Stimulated activated naive CD4-positive, alpha-beta T cell (primary cell): ENCODE results near the gene APCDD1.

ENCODE experiments used
- DNase-seq, 6 experiments: peaks; one replicate each; lab custom pipeline; 2025; lab: John Stamatoyannopoulos, UW

The APCDD1 gene

DNA sequence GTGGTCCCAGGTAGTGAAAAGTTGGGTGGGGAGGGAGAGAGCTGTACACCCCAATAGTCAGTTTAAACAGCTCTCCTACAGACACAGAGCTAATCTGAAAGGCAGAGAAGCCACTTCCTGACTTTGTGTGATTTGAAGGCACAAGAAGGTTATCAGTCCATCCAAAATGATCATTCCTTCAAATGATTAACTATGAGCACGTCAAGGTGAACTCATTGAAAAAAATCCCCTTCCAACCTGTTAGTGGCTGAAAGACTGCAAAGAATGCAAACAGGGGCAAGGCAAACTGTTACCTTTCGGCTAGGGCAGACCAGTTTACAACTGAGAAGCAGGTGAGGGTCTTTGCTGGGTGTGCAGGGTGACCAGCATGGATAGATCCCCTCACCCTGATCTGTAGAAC is 22.8 kb upstream of the APCDD1 start:
- DNase-seq = no peak

DNA sequence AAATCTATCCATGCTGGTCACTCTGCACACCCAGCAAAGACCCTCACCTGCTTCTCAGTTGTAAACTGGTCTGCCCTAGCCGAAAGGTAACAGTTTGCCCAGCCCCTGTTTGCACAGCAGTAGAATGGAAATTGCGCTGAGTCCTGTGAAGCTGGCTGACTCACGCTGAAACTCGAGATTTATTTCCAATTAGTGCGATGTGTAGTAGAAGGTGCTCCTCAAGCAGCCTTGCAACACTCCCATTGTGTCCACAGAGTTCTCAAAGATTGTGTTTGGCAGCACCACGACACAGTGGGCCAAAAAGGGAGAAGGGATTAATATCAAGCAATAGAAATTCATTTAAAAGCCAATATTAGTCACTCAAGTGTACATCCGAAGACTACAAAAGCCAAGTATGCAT is 21.7 kb upstream of the APCDD1 start:
- DNase-seq = no peak

DNA sequence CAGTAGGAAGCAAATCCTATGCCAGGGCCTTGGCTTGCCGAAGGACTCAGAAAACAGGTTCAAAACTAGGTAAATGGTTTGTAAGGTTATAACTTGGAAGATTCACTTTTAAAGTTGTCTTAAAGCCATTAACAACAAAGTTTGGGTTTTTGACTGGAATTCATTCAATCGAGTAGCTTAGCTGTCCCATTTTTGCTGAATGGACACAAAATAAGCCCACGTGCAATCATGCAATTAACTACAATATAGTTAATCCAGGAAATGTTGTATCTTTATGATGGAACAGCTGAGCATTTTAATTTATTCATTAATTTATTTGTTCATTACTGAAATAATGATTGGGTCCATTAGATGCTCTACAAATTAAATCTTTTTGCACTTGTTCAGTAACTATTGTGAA is 18.3 kb upstream of the APCDD1 start:
- DNase-seq = no peak

DNA sequence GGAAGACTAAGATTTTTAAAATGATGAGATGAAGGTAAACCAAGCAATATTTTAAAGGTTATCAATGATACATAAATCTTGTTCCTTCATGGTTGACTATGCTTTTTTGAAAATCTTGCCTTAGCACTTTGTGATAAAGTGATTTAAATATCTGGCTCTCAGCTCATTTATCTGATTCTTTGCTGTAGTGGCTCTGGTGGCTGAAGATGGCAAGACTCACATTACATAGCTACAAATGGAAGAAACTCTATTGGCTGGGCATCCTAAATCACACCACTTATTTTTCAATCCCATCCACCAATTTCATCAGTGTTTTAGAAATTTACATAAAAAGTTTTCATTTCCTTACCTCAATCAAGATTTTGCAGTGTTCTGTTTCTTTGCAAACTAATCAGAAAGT is 16.6 kb upstream of the APCDD1 start:
- DNase-seq = no peak

DNA sequence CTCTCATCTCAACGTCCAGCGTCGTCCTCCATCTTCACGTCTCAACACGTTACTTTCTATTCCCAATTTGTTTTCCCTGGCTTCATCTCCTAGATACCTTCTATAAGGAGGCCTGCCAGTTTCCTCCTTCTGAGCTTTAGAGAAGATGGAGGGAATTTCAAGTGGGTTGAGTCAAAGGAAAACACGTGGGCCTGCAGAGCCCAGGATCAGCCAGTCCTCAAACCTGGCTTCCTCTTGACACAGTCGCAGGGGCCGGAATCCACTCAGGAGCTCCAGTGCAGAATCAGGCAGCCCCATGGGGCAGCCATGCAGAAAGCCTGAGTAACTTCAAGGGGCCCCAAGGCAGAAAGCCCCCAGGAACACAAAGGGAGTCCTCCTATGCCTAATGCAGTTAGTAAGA is 14.5 kb upstream of the APCDD1 start:
- no peak for DNase-seq

DNA sequence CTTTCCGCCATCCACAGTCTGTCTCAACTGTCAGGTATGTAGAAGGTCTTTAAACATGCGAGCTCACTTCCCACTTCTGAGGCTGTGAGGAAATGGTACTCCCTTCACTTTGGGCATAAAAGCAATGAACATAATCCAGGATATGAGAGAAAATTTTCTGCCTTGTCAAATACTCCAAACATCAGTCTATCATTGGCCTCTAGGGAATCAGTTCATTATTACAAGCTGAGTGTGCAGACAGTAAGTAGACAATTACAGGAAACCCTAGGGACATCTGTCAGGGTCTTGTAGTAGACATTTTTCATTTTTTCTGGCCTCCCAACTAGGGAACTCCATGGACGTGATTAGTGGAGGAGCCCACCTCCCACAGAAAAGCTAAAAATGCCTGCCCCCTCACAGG is 13.6 kb upstream of the APCDD1 start:
- DNase-seq = no peak

DNA sequence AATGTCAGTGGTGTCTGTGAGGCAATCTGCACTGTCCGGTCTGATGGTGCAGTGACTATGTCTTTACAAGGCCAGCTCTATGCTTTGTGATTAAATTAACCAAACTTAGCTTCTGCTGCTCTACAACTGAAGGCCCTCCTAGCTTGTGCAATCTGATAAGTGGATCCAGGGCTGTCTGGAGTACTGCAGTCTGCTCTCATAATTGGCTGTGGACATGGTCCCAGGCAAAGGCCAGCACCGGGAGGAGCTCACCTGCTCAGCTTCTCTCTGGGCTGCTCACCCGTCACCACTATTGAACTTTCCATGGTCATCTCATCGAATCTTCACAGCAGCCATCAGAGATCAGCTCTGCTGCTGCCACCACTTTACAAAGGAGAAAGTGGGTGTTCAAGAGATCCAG is 13.0 kb upstream of the APCDD1 start:
- no peak for DNase-seq

DNA sequence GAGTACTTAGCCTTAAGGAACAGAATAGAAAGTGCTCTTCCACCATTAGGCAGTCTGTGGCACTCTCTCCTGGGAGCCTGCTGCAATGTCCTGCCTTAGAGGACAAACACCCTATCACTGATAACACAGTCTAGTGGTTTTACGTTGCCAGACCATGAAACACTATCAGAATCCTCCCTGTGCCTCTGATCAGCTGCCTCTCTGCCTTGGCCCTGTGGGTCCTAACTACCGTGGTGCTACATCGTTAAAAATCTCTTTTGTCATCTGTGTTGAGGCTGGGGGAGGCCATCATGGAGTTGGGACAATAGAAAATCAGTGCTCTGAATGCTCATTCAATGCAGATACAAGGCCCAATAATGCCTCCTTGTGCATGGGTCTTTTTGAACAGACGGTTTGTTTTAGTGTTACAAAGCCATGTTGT is 11.9 kb upstream of the APCDD1 start:
- DNase-seq = no peak

DNA sequence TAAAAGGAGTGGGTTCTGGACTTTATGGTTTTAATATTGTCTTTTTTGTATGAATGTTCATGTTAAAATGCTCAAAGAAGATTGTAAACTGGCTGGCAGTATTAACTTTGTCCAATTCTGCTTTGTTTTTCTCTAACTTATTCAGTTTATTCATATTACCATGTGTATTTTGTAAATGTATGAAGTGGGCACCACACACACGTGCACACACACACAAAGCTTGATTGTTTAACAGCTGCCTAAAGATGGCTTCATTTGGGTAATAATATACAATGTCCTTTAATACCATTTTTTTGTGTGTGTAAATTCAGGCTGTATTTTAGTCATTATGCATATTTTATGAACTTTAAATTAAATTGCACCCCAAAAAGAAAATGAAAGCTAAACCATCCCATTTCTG is 11.4 kb upstream of the APCDD1 start:
- DNase-seq = no peak

DNA sequence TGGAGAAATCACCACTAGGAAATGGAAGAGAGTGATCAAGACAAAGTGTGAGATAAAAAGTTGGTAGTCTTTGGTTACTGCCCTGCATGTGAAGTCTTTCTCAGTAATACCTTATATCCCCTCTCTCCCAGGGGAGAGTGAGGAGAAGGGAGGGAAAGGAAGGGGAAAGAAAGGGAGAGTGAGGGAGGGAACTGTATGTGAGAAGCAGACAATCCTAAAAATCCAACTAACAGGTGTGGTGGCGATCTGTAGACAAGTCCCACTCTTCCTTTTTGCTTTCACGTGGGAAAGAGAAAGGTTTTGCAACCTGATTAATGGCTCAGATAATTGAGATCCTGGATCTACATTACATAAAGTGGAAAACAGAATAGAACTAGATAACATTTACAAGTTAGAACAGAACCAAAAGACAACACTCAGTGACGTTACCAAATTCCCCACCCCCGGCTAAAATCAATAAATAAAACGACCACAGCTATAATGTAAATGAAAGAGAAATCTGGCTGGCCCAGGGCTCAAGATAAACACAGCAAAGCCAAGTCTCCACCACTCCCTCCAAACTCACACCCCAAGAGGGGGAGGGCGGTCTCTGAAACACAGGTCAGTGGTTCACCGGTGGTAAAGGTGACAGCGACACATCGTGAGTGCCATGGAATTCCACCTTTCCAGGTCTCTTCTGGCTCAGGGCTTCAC is 10.0 kb upstream of the APCDD1 start:
- no peak for DNase-seq

DNA sequence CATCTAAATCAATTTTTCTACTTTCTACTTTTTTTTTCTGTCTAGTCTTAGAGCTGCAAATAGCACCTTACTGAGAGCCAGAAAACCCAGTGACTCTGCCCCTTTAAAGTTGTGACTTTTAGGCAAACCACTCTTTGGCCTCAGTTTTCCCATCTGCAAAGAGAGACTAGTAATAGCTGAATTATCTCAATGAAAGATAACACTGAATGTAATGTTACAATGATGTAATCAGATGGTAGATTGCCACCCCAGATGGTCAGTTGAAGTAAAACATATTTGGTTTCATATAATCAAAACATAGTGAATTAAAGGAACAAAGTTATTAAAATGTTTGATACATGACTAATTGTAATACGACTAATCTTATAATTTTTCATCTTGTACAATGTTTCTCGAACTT is 5.0 kb upstream of the APCDD1 start:
- no peak for DNase-seq

DNA sequence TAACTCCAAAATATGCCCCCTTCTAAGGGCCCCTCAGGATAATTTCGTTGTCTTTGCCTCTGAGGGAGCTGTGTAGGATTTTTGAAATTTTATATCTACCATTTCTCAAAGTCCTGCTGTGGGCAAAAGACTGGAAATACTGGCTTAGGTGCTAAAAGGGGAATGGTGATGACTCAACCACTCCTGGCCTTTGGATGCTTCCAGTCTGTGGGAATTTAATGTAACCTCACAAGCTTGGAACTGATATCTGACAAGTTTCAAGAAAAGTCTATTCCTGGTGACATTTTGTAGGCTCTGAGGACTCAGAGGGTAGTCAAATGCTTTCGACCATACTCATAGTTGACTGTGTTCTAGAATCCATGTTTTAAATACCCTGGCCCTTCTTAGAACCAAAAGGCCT is 3.4 kb upstream of the APCDD1 start:
- DNase-seq = no peak

DNA sequence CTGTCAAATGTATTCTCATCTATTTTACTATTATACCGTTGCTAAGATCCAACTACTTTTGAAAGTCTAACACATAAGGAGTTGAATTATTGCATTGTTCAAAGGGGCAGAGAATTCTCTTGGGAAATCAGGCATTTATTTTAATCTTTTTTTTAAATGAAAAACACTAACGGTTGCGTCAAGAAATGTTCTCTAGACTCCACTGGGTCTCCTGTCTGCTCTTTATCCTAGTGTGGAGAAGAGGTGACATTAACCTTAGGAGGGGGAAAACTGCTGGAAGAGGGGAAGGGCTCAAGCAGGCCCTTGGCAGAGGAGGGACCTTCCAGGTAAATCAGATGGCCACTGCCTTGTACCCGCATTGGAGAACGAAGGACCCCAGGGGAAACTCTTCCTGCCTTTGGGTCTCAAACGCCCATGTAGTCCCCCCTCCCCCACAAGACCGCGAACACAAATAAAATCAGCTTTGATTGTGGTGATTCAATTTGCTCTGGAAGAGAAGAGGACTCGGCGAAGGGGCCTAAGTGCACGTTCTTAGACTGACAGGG is 1.1 kb upstream of the APCDD1 start:
- no peak for DNase-seq

DNA sequence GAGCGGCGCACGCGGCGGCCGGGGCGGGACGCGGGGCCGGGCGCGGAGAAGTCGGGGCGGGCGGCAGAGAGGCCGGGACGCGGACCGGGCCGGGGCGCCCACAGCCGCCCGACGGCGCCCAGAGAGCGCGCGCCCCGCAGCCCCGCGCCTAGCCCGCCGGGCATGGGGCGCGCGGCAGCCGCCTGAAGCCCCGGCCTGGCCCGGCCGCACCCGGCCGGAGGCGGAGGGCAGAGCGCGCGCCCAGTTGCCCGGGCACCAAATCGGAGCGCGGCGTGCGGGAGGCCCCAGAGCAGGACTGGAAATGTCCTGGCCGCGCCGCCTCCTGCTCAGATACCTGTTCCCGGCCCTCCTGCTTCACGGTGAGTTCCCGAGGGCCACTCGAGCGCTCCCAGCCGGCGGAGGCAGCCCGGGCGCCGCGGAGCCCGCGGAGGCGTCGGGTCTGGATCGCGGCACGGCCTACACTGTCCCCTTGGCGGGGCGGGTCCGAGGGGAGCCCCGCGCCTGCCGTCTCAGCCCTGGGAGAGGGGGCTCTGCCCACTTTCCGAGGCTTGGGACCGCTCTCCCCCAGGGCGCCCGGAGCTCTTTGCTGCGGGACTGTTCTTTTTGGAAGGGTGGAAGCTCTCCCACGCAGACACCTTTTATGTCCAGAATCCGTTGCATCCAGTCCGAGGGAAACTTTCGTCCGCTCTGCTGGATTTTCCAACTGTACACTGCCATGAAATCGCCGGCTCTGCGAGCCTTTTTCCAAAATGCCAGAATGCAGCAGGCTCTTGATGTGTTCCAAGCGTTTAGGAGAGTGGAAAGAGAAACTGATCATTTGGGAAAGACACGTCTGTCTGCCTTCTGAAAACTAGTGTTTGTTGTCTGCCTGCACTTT is 484 bp downstream of the APCDD1 start:
- no peak for DNase-seq

DNA sequence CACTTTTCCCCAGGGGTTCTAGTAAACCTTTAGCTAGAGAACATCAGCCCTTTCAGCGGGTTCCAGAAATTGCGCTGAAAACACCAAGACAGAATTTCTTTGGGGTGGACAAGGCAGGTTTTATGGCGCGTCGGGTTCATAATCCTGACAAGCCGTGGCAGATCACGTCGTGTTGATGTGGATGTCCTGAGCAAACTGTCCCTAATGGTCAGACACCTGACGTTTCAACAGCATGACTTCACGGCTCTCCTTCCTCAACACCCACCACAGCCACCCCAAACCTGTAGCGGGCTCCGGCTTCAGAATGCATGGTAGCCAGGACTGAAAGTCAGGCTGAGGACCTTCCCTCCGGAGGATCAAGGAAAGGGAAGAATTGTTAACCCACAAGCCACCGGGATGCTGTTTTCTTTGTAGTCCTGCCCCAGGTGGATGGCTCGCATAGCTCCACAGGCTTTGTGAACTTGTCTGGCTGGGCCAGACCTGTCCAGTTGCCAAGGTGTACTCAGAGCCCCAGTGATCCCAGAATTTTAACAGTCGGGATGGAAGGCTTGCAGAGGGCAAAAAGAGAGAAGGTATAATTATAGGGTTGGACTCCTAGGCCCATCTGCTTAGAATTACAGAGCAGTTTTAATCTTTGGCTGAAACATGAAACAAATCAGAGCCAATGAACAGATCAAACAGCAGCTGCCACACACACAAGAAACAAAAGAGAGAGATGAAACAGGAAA is 1.5 kb downstream of the APCDD1 start:
- DNase-seq = no peak

DNA sequence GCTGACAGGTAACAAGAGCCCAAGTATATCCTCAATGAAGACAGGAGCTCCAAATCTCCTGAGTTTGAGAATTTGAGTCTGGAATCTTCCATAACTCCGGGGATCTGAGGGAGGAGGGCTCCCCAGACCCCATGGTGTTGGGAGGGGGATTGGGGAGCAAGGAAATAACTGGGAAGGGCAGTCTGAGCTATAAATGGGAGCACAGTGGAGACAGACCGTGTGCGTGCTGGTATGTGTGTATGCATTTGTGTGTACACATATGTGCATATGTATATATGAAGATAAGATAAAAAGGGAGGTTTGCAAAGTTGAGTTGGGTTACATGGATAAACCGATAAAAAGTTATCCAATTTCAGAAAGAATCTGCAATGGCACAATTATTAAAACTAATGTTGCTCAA is 2.3 kb downstream of the APCDD1 start:
- DNase-seq = no peak

DNA sequence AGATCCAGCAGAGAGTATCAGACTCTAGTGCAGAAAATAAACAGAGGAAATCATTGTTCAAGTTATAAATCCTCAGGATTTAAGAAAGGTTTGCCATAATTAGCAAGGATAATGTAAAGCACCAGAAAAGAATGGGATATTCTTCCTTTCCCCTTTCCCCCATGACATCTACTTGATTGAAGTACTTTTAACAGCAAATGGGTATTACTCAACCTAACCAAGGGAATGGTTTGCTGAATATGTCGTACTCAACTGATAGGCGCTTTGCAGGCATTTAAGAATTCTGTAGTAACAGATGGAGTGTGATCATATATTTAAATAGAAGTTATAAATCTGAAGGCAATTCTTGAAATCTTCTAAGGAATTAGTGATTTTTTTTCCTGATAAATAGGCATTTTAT is 2.7 kb downstream of the APCDD1 start:
- no peak for DNase-seq

DNA sequence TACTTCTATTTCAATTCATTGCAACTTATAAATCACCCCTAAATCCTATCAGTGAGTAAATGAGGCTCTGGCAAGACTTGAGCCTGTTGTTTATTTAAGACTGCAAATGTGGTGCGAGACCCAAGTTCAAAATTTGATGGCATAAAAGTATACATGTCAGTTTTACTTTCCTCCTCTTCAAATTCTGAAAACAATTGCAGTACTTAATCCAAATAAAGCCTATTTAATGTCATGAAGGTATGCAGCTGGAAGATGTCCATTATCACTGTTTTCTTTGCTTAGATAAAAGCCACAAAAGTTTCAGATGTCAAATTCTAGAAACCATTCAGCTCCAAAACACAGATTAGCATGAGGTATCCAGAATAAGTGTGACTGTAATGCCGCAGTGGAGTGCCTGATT is 3.3 kb downstream of the APCDD1 start:
- DNase-seq = no peak

DNA sequence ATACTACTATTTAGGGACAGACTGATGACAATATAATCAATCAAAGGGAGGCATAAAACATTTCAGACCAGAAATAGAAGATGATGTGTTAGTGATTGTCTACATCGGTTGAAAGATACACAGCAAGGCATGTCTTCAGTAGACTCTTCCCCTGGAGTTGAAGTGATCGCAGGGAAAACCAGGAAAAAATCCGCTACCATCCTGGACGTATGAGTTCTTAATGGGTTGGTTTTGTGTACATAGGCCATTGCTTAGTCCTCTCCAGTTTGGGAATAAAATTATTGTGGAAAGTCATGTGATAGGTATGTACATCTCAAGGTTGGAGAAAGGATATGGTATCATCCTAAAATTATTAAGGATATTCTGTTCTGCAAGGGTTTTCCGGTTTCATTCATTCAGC is 4.3 kb downstream of the APCDD1 start:
- no peak for DNase-seq

DNA sequence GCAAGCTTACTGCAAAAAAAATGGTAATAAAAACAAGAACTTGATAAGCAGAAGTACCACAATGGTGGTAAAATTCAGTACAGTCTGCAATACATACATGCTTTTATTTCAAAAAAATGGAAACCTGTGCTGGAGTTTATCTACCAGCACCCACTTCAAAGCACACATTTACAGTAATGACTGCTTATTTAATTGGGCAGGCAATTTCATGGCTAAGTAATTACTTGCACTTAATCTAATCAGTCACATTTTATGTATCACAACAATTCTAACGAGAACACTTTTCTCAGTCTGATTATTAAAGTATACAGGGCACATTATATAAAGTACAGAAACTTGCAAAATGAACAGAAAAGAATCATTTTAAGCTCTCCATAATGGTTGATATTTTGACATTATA is 5.2 kb downstream of the APCDD1 start:
- DNase-seq = no peak

DNA sequence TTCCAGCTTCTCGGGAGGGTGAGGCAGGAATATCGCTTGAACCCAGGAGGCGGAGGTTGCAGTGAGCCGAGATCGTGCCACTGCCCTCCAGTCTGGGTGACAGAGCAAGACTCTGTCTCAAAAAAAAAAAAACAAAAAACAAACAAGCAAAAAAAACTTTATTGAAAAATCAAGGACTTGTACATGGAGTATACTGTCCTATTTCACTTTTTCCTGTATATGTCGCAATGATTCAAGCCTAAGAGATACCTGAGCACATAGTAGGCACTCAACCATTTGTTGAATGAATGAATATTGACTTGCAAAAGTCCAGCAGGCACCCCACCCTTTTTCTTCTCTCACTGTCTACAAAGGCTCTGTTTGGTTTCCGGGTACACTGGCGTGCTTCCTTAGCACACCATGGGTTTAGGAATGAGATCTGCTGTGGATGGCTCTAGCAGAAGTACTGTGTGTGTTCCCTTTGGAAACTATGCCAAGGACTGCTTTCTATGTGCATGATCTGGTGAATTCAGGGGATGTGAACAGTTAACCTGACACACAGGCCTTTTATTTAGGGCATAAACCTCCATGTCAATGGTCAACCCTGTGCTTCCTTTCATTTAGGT is 6.1 kb downstream of the APCDD1 start:
- no peak for DNase-seq

DNA sequence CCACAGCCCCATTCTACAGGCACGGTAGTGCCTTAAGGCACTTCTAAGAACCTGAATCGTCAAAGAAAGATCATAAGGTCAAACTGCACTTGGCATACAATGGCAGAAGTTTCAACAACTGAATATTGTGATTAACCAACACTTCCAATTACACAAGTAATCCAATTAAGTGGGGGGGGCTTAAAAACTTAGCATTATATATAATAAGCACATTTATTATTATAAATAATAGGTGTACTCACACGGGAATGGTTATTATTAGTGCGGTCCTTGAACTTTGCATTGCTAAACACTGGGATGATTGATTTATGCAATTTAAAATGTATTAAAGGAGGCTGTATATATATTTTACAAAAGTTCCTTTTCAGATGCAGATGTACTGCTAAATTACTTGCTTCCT is 7.6 kb downstream of the APCDD1 start:
- no peak for DNase-seq
